GM12878 (cell line): ENCODE results near the gene CD83. TPM values are rescaled to one million over a fixed set of nuclear protein-coding genes. Genes with fewer than 3 reads are reported as not detected.

Source experiments
- ATAC-seq: fragments of 200-7000 bp; cut with Tn5 transposase; 3 replicates; pipeline ENCODE4 v1.9.1; 2020; ENCODE audit warnings: mild to moderate bottlenecking, moderate library complexity
- BruUV-seq: library from RNA; stranded (reverse); fragments of 400-500 nt; replicated peaks from 2 replicates; lab custom pipeline; 2021; lab: Mats Ljungman, UMichigan
- CTCF ChIA-PET: fragments of 300-600 bp; sonication (Branson Sonifier 250); formaldehyde crosslinking; extraction: SDS; loops from one replicate; lab custom pipeline; 2021; ENCODE audit warnings: inconsistent platforms; lab: Yijun Ruan, JAX
- POLR2A ChIA-PET: fragments of 350-600 bp; formaldehyde crosslinking; extraction: SDS; loops from one replicate; lab custom pipeline; 2021; ENCODE audit warnings: inconsistent platforms; lab: Charles Lee
- RAD21 ChIA-PET: fragments of 300-600 bp; sonication (Branson Sonifier 250); formaldehyde crosslinking; loops from one replicate; lab custom pipeline; 2023; ENCODE audit warnings: antibody characterized with exemption; ENCODE audit not compliant: unreplicated experiment; lab: Charles Lee
- SMC1A ChIA-PET: fragments of 300-600 bp; sonication (Branson Sonifier 250); formaldehyde crosslinking; loops from one replicate; lab custom pipeline; 2023; ENCODE audit not compliant: unreplicated experiment, uncharacterized antibody; lab: Charles Lee
- DNase-seq: peaks from one replicate; pipeline ENCODE4 v3.0.0-alpha.2; 2011; ENCODE audit warnings: low read depth, low spot score
- FAIRE-seq: peaks from 3 replicates; lab custom pipeline; 2011; peaks lifted over from hg19 to GRCh38; lab: Jason Lieb, UNC
- H2AFZ ChIP-seq: 2 replicates; pipeline ENCODE4 v1.6.0; 2011; ENCODE audit warnings: low read depth, low read length, control low read depth; ENCODE audit not compliant: control insufficient read depth
- H3K27ac ChIP-seq: 2 replicates; pipeline ENCODE4 v1.5.1; 2011; ENCODE audit warnings: control low read depth; ENCODE audit not compliant: control insufficient read depth, insufficient read depth
- H3K27me3 ChIP-seq, 2 experiments: replicated peaks in 1 of 2; 2 replicates each; pipeline versions ENCODE4 v1.6.0 to v1.6.1; 2011; ENCODE audit warnings: low read length in 1 of 2; ENCODE audit not compliant: control insufficient read depth in 2 of 2, insufficient read depth in 2 of 2
- H3K36me3 ChIP-seq, 2 experiments: 2 replicates each; pipeline ENCODE4 v1.5.1; 2011; ENCODE audit warnings: low read length in 1 of 2; ENCODE audit not compliant: control insufficient read depth in 2 of 2, insufficient read depth in 2 of 2
- H3K4me1 ChIP-seq: 2 replicates; pipeline ENCODE4 v1.6.1; 2011; ENCODE audit warnings: mild to moderate bottlenecking, low read length, moderate library complexity, mixed read lengths; ENCODE audit not compliant: control insufficient read depth, insufficient read depth
- H3K4me2 ChIP-seq: 2 replicates; pipeline ENCODE4 v1.6.0; 2011; ENCODE audit warnings: control low read depth; ENCODE audit not compliant: control insufficient read depth, insufficient read depth
- H3K4me3 ChIP-seq: fragments of 200-600 bp; sonication (generic); 2 replicates; pipeline ENCODE4 v1.5.1; 2016
- H3K79me2 ChIP-seq: 2 replicates; pipeline ENCODE4 v1.6.0; 2011; ENCODE audit warnings: low read length; ENCODE audit not compliant: control insufficient read depth, insufficient read depth
- H3K9ac ChIP-seq: 2 replicates; pipeline ENCODE4 v1.8.0; 2011; ENCODE audit warnings: low read length, control low read depth, mixed read lengths; ENCODE audit not compliant: control insufficient read depth, insufficient read depth
- H3K9me3 ChIP-seq: replicated peaks from 3 replicates; pipeline ENCODE4 v1.5.1; 2011; ENCODE audit warnings: mild to moderate bottlenecking, low read length; ENCODE audit not compliant: control insufficient read depth, insufficient read depth
- H4K20me1 ChIP-seq: 2 replicates; pipeline ENCODE4 v1.6.0; 2011; ENCODE audit not compliant: control insufficient read depth, insufficient read depth
- CBFB ChIP-seq: IDR thresholded peaks from 2 replicates; pipeline ENCODE4 v1.6.1; 2016; ENCODE audit warnings: antibody characterized with exemption, low read depth
- HSF1 ChIP-seq: fragments of 150-350 bp; IDR thresholded peaks from 2 replicates; pipeline ENCODE4 v1.6.1; 2014; ENCODE audit warnings: mild to moderate bottlenecking, low read depth, low read length
- NR2C2 ChIP-seq: IDR thresholded peaks from 2 replicates; pipeline ENCODE4 v1.6.1; 2011; ENCODE audit warnings: borderline replicate concordance, low read depth; ENCODE audit not compliant: control insufficient read depth, insufficient read length
- PAX5 ChIP-seq: IDR thresholded peaks from 2 replicates; pipeline ENCODE4 v1.6.1; 2011; ENCODE audit warnings: low read depth, low read length, borderline replicate concordance
- WGBS: methylation state at CpG from one replicate; pipeline ENCODE4 v1.1.6; 2016; ENCODE audit warnings: low lambda C conversion rate; ENCODE audit not compliant: insufficient replicate concordance, insufficient coverage; ENCODE audit errors: missing lambda C conversion rate; 5-methylcytosine and 5-hydroxymethylcytosine counted together
- in situ Hi-C: fragments of 300-500 bp; cut with MboI; formaldehyde crosslinking; loops from 9 replicates; pipeline ENCODE4 v1.14.3; 2018; ENCODE audit warnings: mixed read lengths
- intact Hi-C: fragments of 100-400 bp; cut with micrococcal nuclease; formaldehyde crosslinking; loops from one replicate; pipeline ENCODE4 v1.14.2; 2022; ENCODE audit not compliant: unreplicated experiment
- polyA plus RNA-seq, 11 experiments: library from polyadenylated mRNA; depleted of rRNA in 4 of 11; unstranded in 6 of 11; stranded (reverse) in 5 of 11; fragments of >200 nt; fragmentation: Nextera tagmentation in 4 of 11; fragmentation: Illumina TruSeq in 1 of 11; extraction: Ambion mirVana in 4 of 11; extraction: Trizol in 1 of 11; gene quantifications; 1 replicate in 1 of 11; 2 replicates in 10 of 11; pipeline versions ENCODE4 v1.2.1 to v1.2.3, GENCODE V29; 2011 to 2016; ENCODE audit warnings: inconsistent platforms in 2 of 11, missing spikeins in 2 of 11, low read depth in 1 of 11
- total RNA-seq, 4 experiments: library from RNA; depleted of rRNA in 3 of 4; stranded (reverse); fragments of >200 nt in 3 of 4; fragmentation: Illumina TruSeq in 1 of 4; extraction: Trizol in 1 of 4; gene quantifications; 2 replicates each; pipeline versions ENCODE4 v1.2.1 to v1.2.3, GENCODE V29; 2013 to 2021
- TF ChIP-seq, protein P1 (sequence below): IDR thresholded peaks from 2 replicates; pipeline ENCODE4 v1.6.1; 2011; ENCODE audit warnings: borderline replicate concordance, low read depth, mild to moderate bottlenecking, moderate library complexity, mixed read lengths, low read length; ENCODE audit not compliant: insufficient read depth; ENCODE audit errors: extremely low read length

The CD83 gene
- total and polyA plus RNA-seq, 10 of the 15 experiments (the other 5 are each of a cell fraction or from before 2014, with no cell fraction given) = 76.1 to 174 (median 129) TPM

DNA sequence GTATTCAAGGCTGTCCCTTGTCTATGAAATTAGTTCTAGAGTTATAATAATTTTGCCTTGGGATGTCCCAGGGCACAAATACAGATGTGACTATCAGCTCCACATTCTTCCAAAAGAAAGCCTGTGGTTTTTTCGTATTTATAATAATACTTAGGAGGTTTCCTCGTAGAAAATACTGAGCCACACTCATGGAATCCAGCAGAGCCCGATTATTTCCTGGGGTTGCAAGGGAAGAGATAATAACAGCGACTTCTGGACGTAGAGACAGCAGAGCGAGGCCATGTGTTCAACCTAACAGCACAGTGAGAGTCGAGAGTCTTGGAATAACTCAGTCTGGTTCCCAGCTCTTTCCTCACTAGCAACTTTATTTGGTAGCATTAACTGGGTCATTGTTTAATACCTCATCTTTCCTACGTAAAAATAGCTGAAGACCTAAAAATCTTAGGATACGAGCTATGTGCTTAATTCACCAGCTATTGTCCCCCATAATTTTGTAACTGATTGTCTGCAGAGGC is 21.2 kb downstream of the CD83 start:
- BruUV-seq = no TSS peak
- Histone ChIP-seq H3K27ac (no peak overlapping the region), H3K79me2 (no peaks in the 10 kb centered on the region), H3K9me3 (no peaks in the 10 kb centered on the region; the same call in 2 of the 3 replicates), H3K4me1 (peaks cover 6% of the 10 kb centered on the region; the same call in 1 of the 2 replicates), H3K4me3 (no peak overlapping the region), H4K20me1 (no peaks in the 10 kb centered on the region), H2AFZ (no peak overlapping the region), H3K27me3 (no peaks in the 10 kb centered on the region), H3K4me2 (no peak overlapping the region), H3K9ac (no peak overlapping the region), H3K36me3 (peaks cover 13 to 18% of the 10 kb centered on the region in 2 experiments; a peak in 3 of 4 replicates)
- FAIRE-seq = no peak
- intact Hi-C loops (no loop called here), in situ Hi-C loops (no loop called here)
- 79% methylated on average over 9 of the region's 9 CpGs for WGBS
- TF ChIP-seq, protein P1, sequence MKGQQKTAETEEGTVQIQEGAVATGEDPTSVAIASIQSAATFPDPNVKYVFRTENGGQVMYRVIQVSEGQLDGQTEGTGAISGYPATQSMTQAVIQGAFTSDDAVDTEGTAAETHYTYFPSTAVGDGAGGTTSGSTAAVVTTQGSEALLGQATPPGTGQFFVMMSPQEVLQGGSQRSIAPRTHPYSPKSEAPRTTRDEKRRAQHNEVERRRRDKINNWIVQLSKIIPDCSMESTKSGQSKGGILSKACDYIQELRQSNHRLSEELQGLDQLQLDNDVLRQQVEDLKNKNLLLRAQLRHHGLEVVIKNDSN = no peak
- TF ChIP-seq PAX5 = no peak
- no peak for TF ChIP-seq CBFB
- no peak for TF ChIP-seq NR2C2
- TF ChIP-seq HSF1 = no peak
- ATAC-seq = no peak
- ChIA-PET RAD21 (interaction anchor here (0.6 to 3.4 kb wide), 8 partner anchors 11 to 884 kb away, joined by 3 to 14 read pairs (median 3); no protein-coding TSS in a partner anchor), SMC1A (interaction anchor here (1.1 to 9.5 kb wide), 14 partner anchors 10 to 230 kb away, joined by 3 to 64 read pairs (median 4); no protein-coding TSS in a partner anchor), POLR2A (no interaction called here), CTCF (interaction anchor here (0.6 to 15.4 kb wide), 9 partner anchors 10 to 342 kb away, joined by 3 to 204 read pairs (median 3); no protein-coding TSS in a partner anchor)
- DNase-seq = no peak
